Peyer's patch (tissue), 4 donors: ENCODE results near the gene TEX52.

ENCODE experiments used
- CTCF ChIP-seq, 6 experiments: fragments of 450-650 bp in 4 of 6; fragments of 200-600 bp in 2 of 6; sonication (generic) in 1 of 6; IDR thresholded peaks; one replicate each; pipeline ENCODE4 v1.5.1; 2017 to 2019; ENCODE audit warnings: antibody characterized with exemption in 6 of 6, mild to moderate bottlenecking in 3 of 6, moderate library complexity in 1 of 6
- POLR2A ChIP-seq, 2 donors: fragments of 450-650 bp; IDR thresholded peaks; one replicate each; pipeline ENCODE4 v1.5.1; 2017; ENCODE audit warnings: antibody characterized with exemption in 2 of 2, mild to moderate bottlenecking in 2 of 2, moderate library complexity in 2 of 2

GRCh38 chr12:2857021-2857431, at the start of gene TEX52:
- TF ChIP-seq CTCF (IDR thresholded peaks at IDR 0.05) (no peak), POLR2A (IDR thresholded peaks at IDR 0.05) (no peak)
